COLO829 (cell line): ENCODE measurements around the gene MYOZ1.

ENCODE experiments used
- DNase-seq: peaks from one replicate; pipeline ENCODE4 v3.0.0; 2012; ENCODE audit warnings: low spot score

Gene MYOZ1

GRCh38 chr10:73593110-73593509, 48.2 kb downstream of the MYOZ1 start:
- no peak for DNase-seq

GRCh38 chr10:73591935-73592699, 49.2 kb downstream of the MYOZ1 start:
- peak; percentile 28 for DNase-seq

- peak; percentile 82 for DNase-seq
These were observed 50.1 kb downstream of the MYOZ1 start, which contains the start of gene USP54 for GRCh38 chr10:73590881-73591799. Gene USP54, minus strand, starts transcription at chr10:73591342. Its CDS starts 15,684 bp downstream, at chr10:73575658.

GRCh38 chr10:73589563-73590126, 51.6 kb downstream of the MYOZ1 start:
- DNase-seq: peak; percentile 50

GRCh38 chr10:73588656-73589055, 52.6 kb downstream of the MYOZ1 start:
- no peak for DNase-seq

- peak; percentile 13 for DNase-seq
These were observed 54.7 kb downstream of the MYOZ1 start for GRCh38 chr10:73586583-73586984.

- DNase-seq: no peak
These were observed 55.9 kb downstream of the MYOZ1 start for GRCh38 chr10:73585327-73585726.

GRCh38 chr10:73584737-73585136, 56.5 kb downstream of the MYOZ1 start:
- DNase-seq: no peak

GRCh38 chr10:73581918-73582317, 59.4 kb downstream of the MYOZ1 start:
- no peak for DNase-seq
